GM18511 (cell line): ENCODE measurements around the gene MROH7.

ENCODE experiments used
- ATAC-seq: cut with Tn5 transposase; IDR thresholded peaks from one replicate; pipeline ENCODE4 v1.9.1; 2021; ENCODE audit warnings: mild to moderate bottlenecking, moderate library complexity; ENCODE audit not compliant: unreplicated experiment

The MROH7 gene

GRCh38 chr1:54640863-54641836 lies at the start of gene MROH7:
Gene MROH7, plus strand, starts transcription at chr1:54641786. Its CDS starts 11,141 bp downstream, at chr1:54652927.
- ATAC-seq, result no peak

GRCh38 chr1:54593571-54594160 lies 47.9 kb upstream of the MROH7 start:
- no peak for ATAC-seq

GRCh38 chr1:54594463-54594862 lies 47.1 kb upstream of the MROH7 start:
- no peak for ATAC-seq

- ATAC-seq, result no peak
Measured at GRCh38 chr1:54595956-54596498, 45.6 kb upstream of the MROH7 start.

- ATAC-seq, result no peak
Measured at GRCh38 chr1:54596756-54597155, 44.8 kb upstream of the MROH7 start.

- ATAC-seq, result no peak
Measured at GRCh38 chr1:54597455-54598030, 44.0 kb upstream of the MROH7 start.

- ATAC-seq, result no peak
Measured at GRCh38 chr1:54599211-54599823, 42.3 kb upstream of the MROH7 start.

- ATAC-seq, result no peak
Measured at GRCh38 chr1:54600947-54601721, 40.5 kb upstream of the MROH7 start.

GRCh38 chr1:54601730-54602129 lies 39.9 kb upstream of the MROH7 start:
- ATAC-seq, result no peak

- ATAC-seq, result no peak
Measured at GRCh38 chr1:54602554-54602953, 39.0 kb upstream of the MROH7 start.

- ATAC-seq, result no peak
Measured at GRCh38 chr1:54603241-54603640, 38.3 kb upstream of the MROH7 start.

- ATAC-seq, result no peak
Measured at GRCh38 chr1:54604051-54604450, 37.5 kb upstream of the MROH7 start.

- ATAC-seq, result peak; percentile 59
Measured at GRCh38 chr1:54604572-54605370, 36.8 kb upstream of the MROH7 start.

GRCh38 chr1:54606096-54606989 lies 35.2 kb upstream of the MROH7 start:
- ATAC-seq, result no peak

- no peak for ATAC-seq
Measured at GRCh38 chr1:54606990-54607325, 34.6 kb upstream of the MROH7 start.

GRCh38 chr1:54607821-54608565 lies 33.6 kb upstream of the MROH7 start:
- ATAC-seq, result no peak

- ATAC-seq, result no peak
Measured at GRCh38 chr1:54608566-54609230, 32.9 kb upstream of the MROH7 start.
